Astrocyte (in vitro differentiated cells and primary cell): ENCODE measurements around the gene AKAP17A.

Source experiments
- EZH2 ChIP-seq: IDR thresholded peaks from 2 replicates; pipeline ENCODE4 v1.6.1; 2012; ENCODE audit warnings: mild to moderate bottlenecking, low read length, inconsistent platforms; ENCODE audit not compliant: insufficient read depth
- TF ChIP-seq, protein P1 (sequence below): IDR thresholded peaks from 2 replicates; pipeline ENCODE4 v1.5.1; 2011; ENCODE audit warnings: low read depth, mild to moderate bottlenecking, inconsistent platforms, low read length, moderate library complexity; ENCODE audit not compliant: insufficient read depth

DNA sequence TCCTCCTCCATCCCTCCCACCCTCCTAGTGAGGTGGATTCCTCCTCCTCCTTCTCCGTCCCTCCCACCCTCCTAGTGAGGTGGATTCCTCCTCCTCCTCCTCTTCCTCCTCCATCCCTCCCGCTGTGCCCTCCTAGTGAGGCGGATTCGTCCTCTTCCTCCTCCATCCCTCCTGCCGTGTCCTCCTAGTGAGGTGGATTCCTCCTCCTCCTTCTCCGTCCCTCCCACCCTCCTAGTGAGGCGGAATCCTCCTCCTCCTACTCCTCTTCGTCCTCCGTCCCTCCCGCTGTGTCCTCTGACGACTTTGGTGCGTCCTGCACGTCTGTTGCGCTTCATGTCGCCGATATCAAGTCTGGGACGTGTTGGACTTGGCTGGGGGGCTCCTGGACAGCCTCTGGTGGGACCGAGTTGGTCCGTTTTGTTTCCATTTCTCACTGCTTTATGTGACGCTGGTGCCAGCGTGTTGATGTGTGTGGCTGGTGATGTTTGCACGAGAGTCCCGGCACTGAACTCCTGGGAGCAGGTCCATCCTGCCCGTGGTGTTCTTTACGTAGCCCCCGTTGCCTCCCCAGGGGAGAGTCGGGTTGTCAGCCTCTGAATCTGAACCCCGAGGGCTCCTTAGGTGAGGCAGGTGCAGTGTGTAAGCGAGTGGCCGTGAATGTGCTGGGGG, 5.4 kb downstream of the AKAP17A start:
- TF ChIP-seq, protein P1, sequence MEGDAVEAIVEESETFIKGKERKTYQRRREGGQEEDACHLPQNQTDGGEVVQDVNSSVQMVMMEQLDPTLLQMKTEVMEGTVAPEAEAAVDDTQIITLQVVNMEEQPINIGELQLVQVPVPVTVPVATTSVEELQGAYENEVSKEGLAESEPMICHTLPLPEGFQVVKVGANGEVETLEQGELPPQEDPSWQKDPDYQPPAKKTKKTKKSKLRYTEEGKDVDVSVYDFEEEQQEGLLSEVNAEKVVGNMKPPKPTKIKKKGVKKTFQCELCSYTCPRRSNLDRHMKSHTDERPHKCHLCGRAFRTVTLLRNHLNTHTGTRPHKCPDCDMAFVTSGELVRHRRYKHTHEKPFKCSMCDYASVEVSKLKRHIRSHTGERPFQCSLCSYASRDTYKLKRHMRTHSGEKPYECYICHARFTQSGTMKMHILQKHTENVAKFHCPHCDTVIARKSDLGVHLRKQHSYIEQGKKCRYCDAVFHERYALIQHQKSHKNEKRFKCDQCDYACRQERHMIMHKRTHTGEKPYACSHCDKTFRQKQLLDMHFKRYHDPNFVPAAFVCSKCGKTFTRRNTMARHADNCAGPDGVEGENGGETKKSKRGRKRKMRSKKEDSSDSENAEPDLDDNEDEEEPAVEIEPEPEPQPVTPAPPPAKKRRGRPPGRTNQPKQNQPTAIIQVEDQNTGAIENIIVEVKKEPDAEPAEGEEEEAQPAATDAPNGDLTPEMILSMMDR: no peak
- TF ChIP-seq EZH2: no peak
